Measurements from ENCODE around the gene GPC6.

Gene GPC6

DNA sequence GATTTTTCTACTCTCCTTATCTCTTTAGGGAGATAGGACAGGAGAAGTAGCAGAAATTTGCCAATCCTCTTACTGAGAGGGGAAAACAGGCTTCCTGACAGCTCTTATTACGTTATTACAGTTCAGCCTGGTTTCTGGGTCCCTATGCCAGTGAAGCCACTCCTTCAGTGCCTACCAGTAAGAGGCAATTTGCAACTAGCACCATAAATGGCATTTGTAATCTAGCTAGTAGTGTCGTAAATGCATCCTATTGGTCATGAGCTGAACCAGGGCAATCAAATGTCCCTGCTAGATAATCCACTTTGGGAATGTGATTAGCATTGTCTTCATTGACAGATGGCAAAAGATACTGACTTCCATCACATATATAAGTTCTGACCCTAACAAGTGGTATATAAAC, 824.1 kb downstream of the GPC6 start:
- DNase-seq (ENCODE audit: low read depth) = no peak
- TF ChIP-seq, protein P1, sequence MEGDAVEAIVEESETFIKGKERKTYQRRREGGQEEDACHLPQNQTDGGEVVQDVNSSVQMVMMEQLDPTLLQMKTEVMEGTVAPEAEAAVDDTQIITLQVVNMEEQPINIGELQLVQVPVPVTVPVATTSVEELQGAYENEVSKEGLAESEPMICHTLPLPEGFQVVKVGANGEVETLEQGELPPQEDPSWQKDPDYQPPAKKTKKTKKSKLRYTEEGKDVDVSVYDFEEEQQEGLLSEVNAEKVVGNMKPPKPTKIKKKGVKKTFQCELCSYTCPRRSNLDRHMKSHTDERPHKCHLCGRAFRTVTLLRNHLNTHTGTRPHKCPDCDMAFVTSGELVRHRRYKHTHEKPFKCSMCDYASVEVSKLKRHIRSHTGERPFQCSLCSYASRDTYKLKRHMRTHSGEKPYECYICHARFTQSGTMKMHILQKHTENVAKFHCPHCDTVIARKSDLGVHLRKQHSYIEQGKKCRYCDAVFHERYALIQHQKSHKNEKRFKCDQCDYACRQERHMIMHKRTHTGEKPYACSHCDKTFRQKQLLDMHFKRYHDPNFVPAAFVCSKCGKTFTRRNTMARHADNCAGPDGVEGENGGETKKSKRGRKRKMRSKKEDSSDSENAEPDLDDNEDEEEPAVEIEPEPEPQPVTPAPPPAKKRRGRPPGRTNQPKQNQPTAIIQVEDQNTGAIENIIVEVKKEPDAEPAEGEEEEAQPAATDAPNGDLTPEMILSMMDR (conservative IDR thresholded peaks at IDR 0.05; ENCODE audit: low read length) = no peak
- no peak overlapping the region for H3K4me3 ChIP-seq (ENCODE audit: low read length)

- no peak for DNase-seq (ENCODE audit: low read depth)
Observed at GRCh38 chr13:94053986-94054593, 827.5 kb downstream of the GPC6 start.

DNA sequence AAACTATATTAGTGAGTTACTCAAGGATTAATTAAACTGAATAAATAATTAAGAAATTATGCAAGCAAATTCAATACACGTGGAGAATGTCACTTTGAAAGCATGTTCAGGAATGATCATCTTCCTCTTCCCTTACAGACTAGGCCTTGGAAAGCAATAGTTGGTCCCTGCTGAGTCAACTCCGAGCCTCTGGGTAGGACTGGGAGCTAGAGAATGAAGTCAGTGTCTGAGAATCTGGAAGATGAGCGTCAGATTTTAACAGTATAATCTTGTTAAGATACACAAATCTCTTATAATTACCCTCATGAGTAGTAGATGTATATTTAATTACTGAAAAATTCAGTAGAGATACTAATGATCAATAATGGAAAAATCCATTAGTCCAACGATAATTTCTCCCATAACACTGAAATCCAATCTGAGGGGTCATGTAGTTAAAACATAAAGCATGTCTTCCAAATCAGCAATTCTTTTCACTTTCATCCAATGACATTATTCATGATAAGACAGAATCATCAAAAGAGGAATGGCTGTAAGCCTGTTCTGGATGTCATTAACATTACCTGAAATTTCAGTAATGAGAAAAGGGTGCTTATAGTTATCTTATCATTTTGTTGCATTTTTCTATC, 829.9 kb downstream of the GPC6 start:
- TF ChIP-seq, protein P1 (conservative IDR thresholded peaks at IDR 0.05; ENCODE audit: low read length) = no peak
- DNase-seq (ENCODE audit: low read depth) = peak; percentile 7
- no peak overlapping the region for H3K4me3 ChIP-seq (ENCODE audit: low read length)

More at GRCh38 chr13:94053986-94054593, 827.5 kb downstream of the GPC6 start:
- TF ChIP-seq, protein P1 (conservative IDR thresholded peaks at IDR 0.05; ENCODE audit: low read length) = no peak
- H3K4me3 ChIP-seq (ENCODE audit: low read length) = no peak overlapping the region

- H3K4me3 ChIP-seq (ENCODE audit: low read length) = no peak overlapping the region
- TF ChIP-seq, protein P1 (conservative IDR thresholded peaks at IDR 0.05; ENCODE audit: low read length) = no peak
- no peak for DNase-seq (ENCODE audit: low read depth)
Observed at GRCh38 chr13:94057618-94058186, 831.1 kb downstream of the GPC6 start.

GRCh38 chr13:94058821-94059360, 832.3 kb downstream of the GPC6 start:
- TF ChIP-seq, protein P1 (conservative IDR thresholded peaks at IDR 0.05; ENCODE audit: low read length) = no peak
- H3K4me3 ChIP-seq (ENCODE audit: low read length) = no peak overlapping the region
- DNase-seq (ENCODE audit: low read depth) = no peak

- no peak overlapping the region for H3K4me3 ChIP-seq (ENCODE audit: low read length)
- peak; percentile 65 for DNase-seq (ENCODE audit: low read depth)
- TF ChIP-seq, protein P1 (conservative IDR thresholded peaks at IDR 0.05; ENCODE audit: low read length) = no peak
Observed at GRCh38 chr13:94061301-94061700, 834.7 kb downstream of the GPC6 start.
